ENCODE data around the gene KRTAP1-5. TPM values are rescaled to one million over a fixed set of nuclear protein-coding genes. Genes with fewer than 3 reads are reported as not detected.
"Not testable (repeated sequence)": the region's sequence is repeated elsewhere in the genome, so short reads cannot be mapped to it uniquely, and the experiment has no call there.

The KRTAP1-5 gene
- total RNA-seq, 1 experiment from 2014 or later, result not detected

GRCh38 chr17:41048441-41048840 lies 21.4 kb upstream of the KRTAP1-5 start:
- intact Hi-C loops (cut with micrococcal nuclease; ENCODE audit: unreplicated experiment), result loop anchor here (1.0 to 5.0 kb wide), 2 partner anchors 91 to 133 kb away; no protein-coding TSS in a partner anchor
- Histone ChIP-seq H3K4me1 (replicated peaks; ENCODE audit: insufficient read depth) (peaks cover 33% of the 10 kb centered on the region), H3K27ac (peak overlapping the region; percentile 97), H3F3A (ENCODE audit: insufficient read depth, low read depth) (peaks cover 28% of the 10 kb centered on the region), H3K36me3 (ENCODE audit: low read depth) (no peaks in the 10 kb centered on the region), H3K9me2 (ENCODE audit: insufficient read depth) (no peaks in the 10 kb centered on the region), H3K4me2 (peak overlapping the region; percentile 74), H2AFZ (no peak overlapping the region), H3K4me3 (peak overlapping the region; percentile 33; the same call in 1 of the 2 replicates), H4K20me1 (ENCODE audit: insufficient read depth) (no peaks in the 10 kb centered on the region), H3K27me3 (ENCODE audit: insufficient read depth, low read depth) (no peaks in the 10 kb centered on the region), H3K9me3 (ENCODE audit: insufficient read depth, low read depth) (peaks cover 6% of the 10 kb centered on the region; the same call in 1 of the 2 replicates), H3K79me2 (ENCODE audit: low read depth) (no peaks in the 10 kb centered on the region)
- TF ChIP-seq CTCF (conservative IDR thresholded peaks at IDR 0.05) (no peak), EZH2 (IDR thresholded peaks at IDR 0.05; ENCODE audit: low read depth) (no peak)
- BruUV-seq (replicated peaks), result no TSS peak
- peak; percentile 41 to 95 for DNase-seq
- CTCF ChIA-PET, result no interaction called here
- POLR2A ChIA-PET (ENCODE audit: unreplicated experiment), result interaction anchor here (0.5 to 0.7 kb wide), 4 partner anchors 24 to 481 kb away, joined by 3 to 4 read pairs (median 3); no protein-coding TSS in a partner anchor

GRCh38 chr17:41046735-41047465 lies 19.9 kb upstream of the KRTAP1-5 start, which contains the start of gene KRTAP2-1:
Gene KRTAP2-1, minus strand, starts transcription at chr17:41047316. Its CDS starts 49 bp downstream, at chr17:41047267.
- H2AFZ ChIP-seq; DNase-seq; H3K79me2 ChIP-seq (ENCODE audit: low read depth); POLR2A ChIA-PET (ENCODE audit: unreplicated experiment); BruUV-seq (replicated peaks); H3K27me3 ChIP-seq (ENCODE audit: insufficient read depth, low read depth); H3K36me3 ChIP-seq (ENCODE audit: low read depth); H3K4me3 ChIP-seq; CTCF ChIA-PET; H3K9me2 ChIP-seq (ENCODE audit: insufficient read depth); H4K20me1 ChIP-seq (ENCODE audit: insufficient read depth): not testable (repeated sequence)
- H3K4me2 ChIP-seq, result peak within 1 kb of the TSS; percentile 74
- H3K27ac ChIP-seq, result peak within 1 kb of the TSS; percentile 97
- H3F3A ChIP-seq (ENCODE audit: insufficient read depth, low read depth), result peaks cover 28% of the 10 kb centered on the region
- intact Hi-C loops (cut with micrococcal nuclease; ENCODE audit: unreplicated experiment), result loop anchor here (5.0 kb wide), 1 partner anchor 90 kb away; no protein-coding TSS in a partner anchor
- H3K9me3 ChIP-seq (ENCODE audit: insufficient read depth, low read depth), result peaks cover 11% of the 10 kb centered on the region
- H3K4me1 ChIP-seq (replicated peaks; ENCODE audit: insufficient read depth), result peaks cover 33% of the 10 kb centered on the region

GRCh38 chr17:41042953-41043352 lies 15.9 kb upstream of the KRTAP1-5 start:
- no peaks in the 10 kb centered on the region for H3K9me2 ChIP-seq (ENCODE audit: insufficient read depth)
- POLR2A ChIA-PET (ENCODE audit: unreplicated experiment), result no interaction called here
- H3K4me1 ChIP-seq (replicated peaks; ENCODE audit: insufficient read depth), result peaks cover 8% of the 10 kb centered on the region
- no peak overlapping the region for H3K4me2 ChIP-seq
- peaks cover 7% of the 10 kb centered on the region for H3F3A ChIP-seq (ENCODE audit: insufficient read depth, low read depth)
- H3K36me3 ChIP-seq (ENCODE audit: low read depth), result no peaks in the 10 kb centered on the region; the same call in 1 of the 2 replicates
- BruUV-seq (replicated peaks), result no TSS peak
- CTCF ChIA-PET, result interaction anchor here (0.6 kb wide), 1 partner anchor 252 kb away, joined by 5 read pairs; no protein-coding TSS in a partner anchor
- no peak for DNase-seq
- TF ChIP-seq CTCF (conservative IDR thresholded peaks at IDR 0.05), result no peak
- no peak for TF ChIP-seq EZH2 (IDR thresholded peaks at IDR 0.05; ENCODE audit: low read depth)
- H4K20me1 ChIP-seq (ENCODE audit: insufficient read depth), result no peaks in the 10 kb centered on the region
- H3K27me3 ChIP-seq (ENCODE audit: insufficient read depth, low read depth), result no peaks in the 10 kb centered on the region
- H2AFZ ChIP-seq, result no peak overlapping the region
- H3K9me3 ChIP-seq (ENCODE audit: insufficient read depth, low read depth), result peaks cover 11% of the 10 kb centered on the region
- no peak overlapping the region for H3K4me3 ChIP-seq
- H3K27ac ChIP-seq, result no peak overlapping the region
- H3K79me2 ChIP-seq (ENCODE audit: low read depth), result no peaks in the 10 kb centered on the region
- intact Hi-C loops (cut with micrococcal nuclease; ENCODE audit: unreplicated experiment), result no loop called here

GRCh38 chr17:41040783-41041571 lies 14.0 kb upstream of the KRTAP1-5 start, which contains the start of gene KRTAP1-1:
Gene KRTAP1-1, minus strand, starts transcription at chr17:41041450. Its CDS starts 53 bp downstream, at chr17:41041397.
- H3K79me2 ChIP-seq (ENCODE audit: low read depth); H3K9me2 ChIP-seq (ENCODE audit: insufficient read depth); H3F3A ChIP-seq (ENCODE audit: insufficient read depth, low read depth); DNase-seq; POLR2A ChIA-PET (ENCODE audit: unreplicated experiment); BruUV-seq (replicated peaks); H3K36me3 ChIP-seq (ENCODE audit: low read depth); H3K4me2 ChIP-seq; H3K4me1 ChIP-seq (replicated peaks; ENCODE audit: insufficient read depth); H3K27ac ChIP-seq; H2AFZ ChIP-seq; intact Hi-C loops (cut with micrococcal nuclease; ENCODE audit: unreplicated experiment); H3K27me3 ChIP-seq (ENCODE audit: insufficient read depth, low read depth); CTCF ChIA-PET; H3K4me3 ChIP-seq; H4K20me1 ChIP-seq (ENCODE audit: insufficient read depth): not testable (repeated sequence)
- H3K9me3 ChIP-seq (ENCODE audit: insufficient read depth, low read depth), result peaks cover 11% of the 10 kb centered on the region

Data from PC-9 (cell line).